Natural killer cell (primary cell): ENCODE results near the gene NLN. TPM values are rescaled to one million over a fixed set of nuclear protein-coding genes. Genes with fewer than 3 reads are reported as not detected.

Experiments
- ATAC-seq, 3 donors: fragments of 150-1000 bp in 2 of 3; fragments of 200-7000 bp in 1 of 3; cut with Tn5 transposase; 1 replicate in 1 of 3; 2 replicates in 2 of 3; pipeline ENCODE4 v1.10.0; 2021; ENCODE audit warnings: mild to moderate bottlenecking in 2 of 3, moderate library complexity in 2 of 3
- DNase-seq, 2 donors: peaks; one replicate each; pipeline versions ENCODE4 v3.0.0 to v3.0.0-alpha.2; 2013 to 2021; ENCODE audit warnings: mixed read lengths in 1 of 2
- H3K27ac ChIP-seq: one replicate; pipeline ENCODE4 v1.5.1; 2013; ENCODE audit warnings: mild to moderate bottlenecking, low read length
- H3K27me3 ChIP-seq: one replicate; pipeline ENCODE4 v1.6.1; 2013; ENCODE audit warnings: low read length; ENCODE audit not compliant: control insufficient read depth, insufficient read depth
- H3K36me3 ChIP-seq: one replicate; pipeline ENCODE4 v1.6.1; 2013; ENCODE audit warnings: low read length; ENCODE audit not compliant: control insufficient read depth, insufficient read depth
- H3K4me1 ChIP-seq: one replicate; pipeline ENCODE4 v1.6.1; 2013; ENCODE audit warnings: low read length; ENCODE audit not compliant: control insufficient read depth, insufficient read depth
- H3K4me3 ChIP-seq: one replicate; pipeline ENCODE4 v1.5.1; 2013; ENCODE audit warnings: low read length
- H3K9me3 ChIP-seq: one replicate; pipeline ENCODE4 v1.6.1; 2013; ENCODE audit warnings: low read length; ENCODE audit not compliant: control insufficient read depth, insufficient read depth
- H3K27ac Mint-ChIP-seq, 2 donors: one replicate each; pipeline ENCODE4 v1.8.0; 2022; ENCODE audit warnings: mild to moderate bottlenecking in 2 of 2, mixed read lengths in 2 of 2, moderate library complexity in 1 of 2
- H3K27me3 Mint-ChIP-seq, 2 donors: one replicate each; pipeline ENCODE4 v1.8.0; 2022; ENCODE audit warnings: low read depth in 2 of 2, mixed read lengths in 2 of 2
- H3K36me3 Mint-ChIP-seq: one replicate; pipeline ENCODE4 v1.8.0; 2022; ENCODE audit warnings: mixed read lengths
- H3K4me1 Mint-ChIP-seq, 2 donors: one replicate each; pipeline ENCODE4 v1.8.0; 2022; ENCODE audit warnings: mixed read lengths in 2 of 2
- H3K4me3 Mint-ChIP-seq: one replicate; pipeline ENCODE4 v1.8.0; 2022; ENCODE audit warnings: mild to moderate bottlenecking, moderate library complexity, mixed read lengths
- H3K9me3 Mint-ChIP-seq, 2 donors: one replicate each; pipeline ENCODE4 v1.8.0; 2022; ENCODE audit warnings: mixed read lengths in 2 of 2
- WGBS: methylation state at CpG from one replicate; pipeline ENCODE4 v1.1.7; 2013; ENCODE audit warnings: missing lambda C conversion rate; ENCODE audit not compliant: insufficient coverage; 5-methylcytosine and 5-hydroxymethylcytosine counted together
- intact Hi-C: fragments of 100-400 bp; cut with micrococcal nuclease; formaldehyde crosslinking; loops from one replicate; pipeline ENCODE4 v1.14.2; 2022
- total RNA-seq, 4 donors: library from RNA; stranded (reverse); fragments of 120-200 nt in 1 of 4; gene quantifications; one replicate each; pipeline versions ENCODE4 v1.2.3 to v1.2.4, GENCODE V29; 2013 to 2022
- TF ChIP-seq, protein P1 (sequence below): fragments of 200-600 bp; IDR thresholded peaks from one replicate; pipeline ENCODE4 v1.8.0; 2022; ENCODE audit warnings: antibody characterized with exemption

NLN gene
- total RNA-seq, 3 donors from 2014 or later (not counting 1 experiment from before 2014, with no cell fraction given), result 0.86 to 2.0 (median 1.3) TPM

DNA sequence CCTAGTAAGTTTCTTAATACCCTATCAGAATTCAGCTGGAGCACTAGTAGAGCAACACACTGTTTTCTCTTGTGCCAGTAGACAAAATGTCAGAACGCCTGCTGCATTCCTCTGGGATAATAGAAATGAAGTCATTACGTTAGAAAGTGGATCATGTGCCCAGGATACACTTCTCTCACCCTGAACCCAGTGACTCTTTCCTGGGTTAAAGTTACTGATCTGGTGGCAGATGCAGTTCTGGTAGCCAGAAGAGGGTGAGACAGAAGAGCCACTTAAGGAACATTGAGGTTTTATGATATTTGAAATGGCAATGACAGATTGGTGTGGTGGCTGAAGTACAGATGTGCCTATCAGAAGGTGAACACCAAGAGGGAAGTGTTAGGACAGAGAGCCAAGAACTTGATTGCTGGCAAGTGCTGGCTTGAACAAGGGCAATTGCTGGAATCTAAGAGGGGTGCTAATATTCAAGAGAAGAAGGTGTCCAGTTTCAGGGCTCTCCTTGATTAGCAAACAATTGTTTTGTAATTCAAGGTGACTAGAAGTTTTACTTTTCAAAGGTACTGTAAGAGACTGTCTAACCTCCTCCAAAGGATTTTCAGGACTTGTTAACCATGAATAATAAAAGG, 110.7 kb downstream of the NLN start:
- Mint-ChIP-seq H3K4me3 (no peak overlapping the region), H3K4me1 (no peaks in the 10 kb centered on the region), H3K27me3 (peaks cover 0 to 19% of the 10 kb centered on the region in 2 donors), H3K36me3 (no peaks in the 10 kb centered on the region), H3K9me3 (no peaks in the 10 kb centered on the region), H3K27ac (no peak overlapping the region)
- H3K27ac ChIP-seq, result no peak overlapping the region
- no peaks in the 10 kb centered on the region for H3K27me3 ChIP-seq
- DNase-seq, result no peak
- no peaks in the 10 kb centered on the region for H3K4me1 ChIP-seq
- H3K4me3 ChIP-seq, result no peak overlapping the region
- intact Hi-C loops, result no loop called here
- H3K9me3 ChIP-seq, result no peaks in the 10 kb centered on the region
- H3K36me3 ChIP-seq, result no peaks in the 10 kb centered on the region
- TF ChIP-seq, protein P1, sequence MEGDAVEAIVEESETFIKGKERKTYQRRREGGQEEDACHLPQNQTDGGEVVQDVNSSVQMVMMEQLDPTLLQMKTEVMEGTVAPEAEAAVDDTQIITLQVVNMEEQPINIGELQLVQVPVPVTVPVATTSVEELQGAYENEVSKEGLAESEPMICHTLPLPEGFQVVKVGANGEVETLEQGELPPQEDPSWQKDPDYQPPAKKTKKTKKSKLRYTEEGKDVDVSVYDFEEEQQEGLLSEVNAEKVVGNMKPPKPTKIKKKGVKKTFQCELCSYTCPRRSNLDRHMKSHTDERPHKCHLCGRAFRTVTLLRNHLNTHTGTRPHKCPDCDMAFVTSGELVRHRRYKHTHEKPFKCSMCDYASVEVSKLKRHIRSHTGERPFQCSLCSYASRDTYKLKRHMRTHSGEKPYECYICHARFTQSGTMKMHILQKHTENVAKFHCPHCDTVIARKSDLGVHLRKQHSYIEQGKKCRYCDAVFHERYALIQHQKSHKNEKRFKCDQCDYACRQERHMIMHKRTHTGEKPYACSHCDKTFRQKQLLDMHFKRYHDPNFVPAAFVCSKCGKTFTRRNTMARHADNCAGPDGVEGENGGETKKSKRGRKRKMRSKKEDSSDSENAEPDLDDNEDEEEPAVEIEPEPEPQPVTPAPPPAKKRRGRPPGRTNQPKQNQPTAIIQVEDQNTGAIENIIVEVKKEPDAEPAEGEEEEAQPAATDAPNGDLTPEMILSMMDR, result no peak
- 93% methylated on average over 2 of the region's 2 CpGs for WGBS
- ATAC-seq, result no peak

DNA sequence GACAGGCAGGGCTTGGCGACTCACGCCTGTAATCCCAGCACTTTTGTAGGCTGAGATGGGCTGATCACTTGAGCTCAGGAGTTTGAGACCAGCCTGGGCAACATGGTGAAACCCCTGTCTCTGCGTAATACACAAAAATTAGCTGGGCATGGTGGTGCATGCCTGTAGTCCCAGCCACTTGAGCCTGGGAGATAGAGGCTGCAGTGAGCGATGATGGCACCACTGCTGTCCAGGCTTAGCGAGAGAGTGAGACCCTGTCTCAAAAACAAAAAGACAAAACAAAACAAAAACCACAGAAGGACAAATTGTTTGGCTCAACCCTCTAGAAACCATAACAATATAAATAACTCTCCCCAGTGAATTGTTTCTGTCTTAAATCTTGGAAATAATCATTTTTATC, 111.8 kb downstream of the NLN start:
- peaks cover 0 to 9% of the 10 kb centered on the region in 2 donors for H3K27me3 Mint-ChIP-seq
- H3K9me3 Mint-ChIP-seq, result no peaks in the 10 kb centered on the region
- no peak overlapping the region for H3K27ac Mint-ChIP-seq
- Histone ChIP-seq H3K27ac (no peak overlapping the region), H3K4me1 (no peaks in the 10 kb centered on the region), H3K27me3 (no peaks in the 10 kb centered on the region), H3K4me3 (no peak overlapping the region), H3K9me3 (no peaks in the 10 kb centered on the region), H3K36me3 (no peaks in the 10 kb centered on the region)
- no peaks in the 10 kb centered on the region for H3K36me3 Mint-ChIP-seq
- H3K4me3 Mint-ChIP-seq, result no peak overlapping the region
- intact Hi-C loops, result no loop called here
- TF ChIP-seq, protein P1, result no peak
- no peaks in the 10 kb centered on the region for H3K4me1 Mint-ChIP-seq
- ATAC-seq (no peak), DNase-seq (no peak)
- WGBS, result 92% methylated on average over 5 of the region's 5 CpGs

DNA sequence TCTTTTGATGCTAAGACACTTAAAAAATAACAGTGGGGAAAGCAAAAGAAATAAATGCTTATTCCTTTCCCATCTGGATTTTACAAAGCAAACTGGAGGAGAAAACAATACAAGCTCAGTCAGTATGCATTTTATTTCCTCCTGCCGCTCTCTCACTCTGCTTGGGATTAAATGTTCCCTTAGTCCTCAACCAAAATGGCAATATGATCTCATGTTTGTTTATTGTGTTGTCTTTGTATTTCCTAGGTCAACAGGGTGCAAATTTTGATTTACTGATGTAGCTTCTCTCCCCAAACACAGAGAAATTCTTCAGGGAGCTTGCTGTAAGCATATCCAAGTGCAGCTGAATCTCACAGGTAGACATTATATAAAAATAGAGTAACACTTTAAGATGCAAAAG, 112.3 kb downstream of the NLN start:
- WGBS, result 100% methylated on average over 1 of the region's 1 CpG

More for the DNA sequence above, 112.3 kb downstream of the NLN start:
- Histone ChIP-seq H3K4me3 (no peak overlapping the region), H3K9me3 (no peaks in the 10 kb centered on the region), H3K27me3 (no peaks in the 10 kb centered on the region), H3K36me3 (no peaks in the 10 kb centered on the region), H3K4me1 (no peaks in the 10 kb centered on the region), H3K27ac (no peak overlapping the region)
- H3K4me3 Mint-ChIP-seq, result no peak overlapping the region
- no peak for ATAC-seq
- no peak for DNase-seq
- no peaks in the 10 kb centered on the region for H3K36me3 Mint-ChIP-seq
- intact Hi-C loops, result no loop called here
- no peak overlapping the region for H3K27ac Mint-ChIP-seq
- H3K4me1 Mint-ChIP-seq, result no peaks in the 10 kb centered on the region
- H3K9me3 Mint-ChIP-seq, result no peaks in the 10 kb centered on the region
- TF ChIP-seq, protein P1, result no peak
- H3K27me3 Mint-ChIP-seq, result peaks cover 0 to 9% of the 10 kb centered on the region in 2 donors
